CD4-positive, alpha-beta T cell (primary cell): Measurements from ENCODE around the gene CXCL6. TPM values are rescaled to one million over a fixed set of nuclear protein-coding genes. Genes with fewer than 3 reads are reported as not detected.

Experiments
- ATAC-seq: fragments of 200-7000 bp; cut with Tn5 transposase; one replicate; pipeline ENCODE4 v1.10.0; 2022; ENCODE audit warnings: mild to moderate bottlenecking; ENCODE audit not compliant: poor library complexity
- CTCF ChIA-PET: fragments of 350-600 bp; sonication (Branson Sonifier 250); formaldehyde crosslinking; loops from one replicate; lab custom pipeline; 2021; ENCODE audit warnings: antibody characterized with exemption, inconsistent platforms; lab: Charles Lee
- POLR2A ChIA-PET: fragments of 350-600 bp; sonication (Branson Sonifier 250); formaldehyde crosslinking; loops from one replicate; lab custom pipeline; 2021; ENCODE audit warnings: antibody characterized with exemption, inconsistent platforms; lab: Charles Lee
- DNase-seq, 14 experiments: peaks; one replicate each; pipeline ENCODE4 v3.0.0-alpha.2; 2013 to 2020; ENCODE audit warnings: mixed read lengths in 2 of 14
- H3K27ac ChIP-seq, 2 donors: one replicate each; pipeline versions ENCODE4 v1.5.1 to v1.7.0; 2013; ENCODE audit warnings: low read length in 2 of 2, low read depth in 1 of 2, mild to moderate bottlenecking in 1 of 2
- H3K27me3 ChIP-seq, 2 experiments: 1 replicate in 1 of 2; 2 replicates in 1 of 2; pipeline versions ENCODE4 v1.6.1 to v1.7.0; 2013; ENCODE audit warnings: low read length in 2 of 2, control low read depth in 1 of 2, mild to moderate bottlenecking in 1 of 2, moderate library complexity in 1 of 2; ENCODE audit not compliant: insufficient read depth in 2 of 2, control insufficient read depth in 1 of 2
- H3K36me3 ChIP-seq: one replicate; pipeline ENCODE4 v1.6.1; 2013; ENCODE audit warnings: low read length, control low read depth; ENCODE audit not compliant: insufficient read depth
- H3K4me1 ChIP-seq: one replicate; pipeline ENCODE4 v1.6.1; 2013; ENCODE audit warnings: low read length, control low read depth; ENCODE audit not compliant: insufficient read depth
- H3K4me3 ChIP-seq: one replicate; pipeline ENCODE4 v1.5.1; 2013; ENCODE audit warnings: mild to moderate bottlenecking, low read length, moderate library complexity
- H3K9me3 ChIP-seq, 2 experiments: 1 replicate in 1 of 2; 2 replicates in 1 of 2; pipeline versions ENCODE4 v1.6.1 to v1.7.0; 2013; ENCODE audit warnings: low read length in 2 of 2, mild to moderate bottlenecking in 2 of 2, control low read depth in 1 of 2, moderate library complexity in 1 of 2; ENCODE audit not compliant: control insufficient read depth in 1 of 2, insufficient read depth in 1 of 2
- H3K27ac Mint-ChIP-seq: one replicate; pipeline ENCODE4 v1.8.0; 2020; ENCODE audit warnings: mixed read lengths
- H3K27me3 Mint-ChIP-seq: one replicate; pipeline ENCODE4 v1.8.0; 2021; ENCODE audit warnings: mixed read lengths
- H3K36me3 Mint-ChIP-seq: one replicate; pipeline ENCODE4 v1.8.0; 2021; ENCODE audit warnings: low read depth, mixed read lengths
- H3K4me1 Mint-ChIP-seq: one replicate; pipeline ENCODE4 v1.8.0; 2021; ENCODE audit warnings: low read depth, mixed read lengths
- H3K4me3 Mint-ChIP-seq: one replicate; pipeline ENCODE4 v1.8.0; 2020; ENCODE audit warnings: mild to moderate bottlenecking, mixed read lengths
- H3K9me3 Mint-ChIP-seq: one replicate; pipeline ENCODE4 v1.8.0; 2020; ENCODE audit warnings: mixed read lengths
- intact Hi-C, 2 experiments: fragments of 100-400 bp; cut with DNase I in 1 of 2; cut with micrococcal nuclease in 1 of 2; formaldehyde crosslinking; loops; one replicate each; pipeline versions ENCODE4 v1.15.1 to v1.9.0; 2023 to 2025; cut with DNase I, micrococcal nuclease
- total RNA-seq, 174 experiments: library from RNA in 2 of 174; stranded (reverse) in 2 of 174; gene quantifications; one replicate each; pipeline ENCODE4 v1.2.3 and lab custom pipeline; 2021 to 2026
- TF ChIP-seq, protein P1 (sequence below): fragments of 200-600 bp; IDR thresholded peaks from one replicate; pipeline ENCODE4 v1.8.0; 2022; ENCODE audit warnings: antibody characterized with exemption, mild to moderate bottlenecking

CXCL6 gene
- total RNA-seq, 2 experiments from 2014 or later = not detected

DNA sequence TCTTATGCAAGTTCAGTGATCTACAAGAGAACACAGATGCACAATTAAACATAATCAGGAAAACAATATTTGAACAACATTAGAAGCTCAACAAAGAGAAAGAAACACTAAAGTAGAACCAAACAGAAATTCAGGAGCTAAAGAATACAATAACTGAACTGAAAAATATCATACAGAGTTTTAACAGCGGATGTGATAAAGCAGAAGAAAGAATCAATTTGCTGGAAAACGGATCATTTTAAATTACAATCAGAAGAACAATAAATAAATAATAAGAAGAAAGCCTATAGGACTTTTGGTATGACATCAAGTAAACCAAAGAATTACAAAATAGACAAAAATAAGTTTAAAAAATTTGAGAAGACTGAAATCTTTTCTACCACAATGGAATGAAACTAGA lies 36.3 kb upstream of the CXCL6 start:
- H3K4me3 ChIP-seq = no peak overlapping the region
- intact Hi-C loops = no loop called here
- no peaks in the 10 kb centered on the region for H3K36me3 Mint-ChIP-seq
- H3K4me1 Mint-ChIP-seq = no peaks in the 10 kb centered on the region
- DNase-seq (no peak), ATAC-seq (no peak)
- H3K27me3 ChIP-seq = no peaks in the 10 kb centered on the region
- POLR2A ChIA-PET = no interaction called here
- H3K9me3 Mint-ChIP-seq = peaks cover 7% of the 10 kb centered on the region
- H3K4me3 Mint-ChIP-seq = no peak overlapping the region
- TF ChIP-seq, protein P1, sequence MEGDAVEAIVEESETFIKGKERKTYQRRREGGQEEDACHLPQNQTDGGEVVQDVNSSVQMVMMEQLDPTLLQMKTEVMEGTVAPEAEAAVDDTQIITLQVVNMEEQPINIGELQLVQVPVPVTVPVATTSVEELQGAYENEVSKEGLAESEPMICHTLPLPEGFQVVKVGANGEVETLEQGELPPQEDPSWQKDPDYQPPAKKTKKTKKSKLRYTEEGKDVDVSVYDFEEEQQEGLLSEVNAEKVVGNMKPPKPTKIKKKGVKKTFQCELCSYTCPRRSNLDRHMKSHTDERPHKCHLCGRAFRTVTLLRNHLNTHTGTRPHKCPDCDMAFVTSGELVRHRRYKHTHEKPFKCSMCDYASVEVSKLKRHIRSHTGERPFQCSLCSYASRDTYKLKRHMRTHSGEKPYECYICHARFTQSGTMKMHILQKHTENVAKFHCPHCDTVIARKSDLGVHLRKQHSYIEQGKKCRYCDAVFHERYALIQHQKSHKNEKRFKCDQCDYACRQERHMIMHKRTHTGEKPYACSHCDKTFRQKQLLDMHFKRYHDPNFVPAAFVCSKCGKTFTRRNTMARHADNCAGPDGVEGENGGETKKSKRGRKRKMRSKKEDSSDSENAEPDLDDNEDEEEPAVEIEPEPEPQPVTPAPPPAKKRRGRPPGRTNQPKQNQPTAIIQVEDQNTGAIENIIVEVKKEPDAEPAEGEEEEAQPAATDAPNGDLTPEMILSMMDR = no peak
- H3K36me3 ChIP-seq = no peaks in the 10 kb centered on the region
- no peak overlapping the region for H3K27ac Mint-ChIP-seq
- no peak overlapping the region for H3K27ac ChIP-seq
- no peaks in the 10 kb centered on the region for H3K27me3 Mint-ChIP-seq
- peaks cover 0 to 14% of the 10 kb centered on the region in 2 experiments for H3K9me3 ChIP-seq
- CTCF ChIA-PET = no interaction called here
- H3K4me1 ChIP-seq = no peaks in the 10 kb centered on the region

DNA sequence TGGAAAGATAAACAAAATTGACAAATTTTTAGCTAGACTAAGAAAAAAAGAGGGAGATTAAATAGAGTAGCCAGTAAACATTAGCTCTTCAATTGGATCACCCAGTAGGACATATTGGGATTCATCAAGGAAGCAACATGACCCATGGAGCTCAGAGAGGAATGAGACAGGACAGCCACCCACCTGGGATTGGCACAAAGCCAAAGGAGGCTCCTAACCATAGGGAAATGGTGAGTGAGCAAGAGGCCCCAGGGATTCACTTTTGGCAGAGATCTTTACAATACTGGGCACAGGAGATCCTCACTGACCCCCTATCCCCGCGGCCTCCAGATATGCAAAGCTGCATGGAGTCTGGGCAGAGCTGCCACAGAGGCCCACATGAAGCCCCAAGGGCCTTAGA lies 34.8 kb upstream of the CXCL6 start:
- H3K27ac Mint-ChIP-seq = no peak overlapping the region
- Histone ChIP-seq H3K9me3 (peaks cover 0 to 14% of the 10 kb centered on the region in 2 experiments), H3K4me1 (no peaks in the 10 kb centered on the region), H3K27me3 (no peaks in the 10 kb centered on the region), H3K27ac (no peak overlapping the region), H3K4me3 (no peak overlapping the region), H3K36me3 (no peaks in the 10 kb centered on the region)
- ChIA-PET POLR2A (no interaction called here), CTCF (no interaction called here)
- no peak overlapping the region for H3K4me3 Mint-ChIP-seq
- intact Hi-C loops = no loop called here
- no peaks in the 10 kb centered on the region for H3K27me3 Mint-ChIP-seq
- TF ChIP-seq, protein P1 = no peak
- no peaks in the 10 kb centered on the region for H3K4me1 Mint-ChIP-seq
- DNase-seq (no peak), ATAC-seq (no peak)
- H3K9me3 Mint-ChIP-seq = peaks cover 7% of the 10 kb centered on the region
- H3K36me3 Mint-ChIP-seq = no peaks in the 10 kb centered on the region

DNA sequence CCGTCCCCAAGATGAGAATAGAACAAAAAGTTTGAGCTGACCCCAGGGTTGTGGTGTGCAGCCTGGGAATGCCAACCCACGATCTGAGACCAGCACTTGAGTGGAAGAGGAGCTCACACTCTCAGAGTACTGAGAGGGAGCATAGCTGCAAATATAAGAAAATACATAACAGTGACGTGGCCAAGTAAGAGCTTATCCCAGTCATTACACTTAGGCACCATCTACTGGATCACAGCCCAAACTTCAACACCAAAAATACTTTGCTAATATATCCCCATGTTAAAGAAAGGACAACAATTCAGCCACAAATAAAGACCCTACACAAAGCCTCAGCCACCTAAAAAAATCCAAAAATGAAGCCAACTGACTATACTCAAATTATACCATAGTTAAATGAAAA lies 33.3 kb upstream of the CXCL6 start:
- no peaks in the 10 kb centered on the region for H3K27me3 Mint-ChIP-seq
- TF ChIP-seq, protein P1 = no peak
- H3K4me1 Mint-ChIP-seq = no peaks in the 10 kb centered on the region
- H3K36me3 Mint-ChIP-seq = no peaks in the 10 kb centered on the region
- CTCF ChIA-PET = no interaction called here
- Histone ChIP-seq H3K4me1 (no peaks in the 10 kb centered on the region), H3K36me3 (no peaks in the 10 kb centered on the region), H3K4me3 (no peak overlapping the region), H3K9me3 (peaks cover 0 to 12% of the 10 kb centered on the region in 2 experiments), H3K27me3 (no peaks in the 10 kb centered on the region), H3K27ac (no peak overlapping the region)
- peaks cover 5% of the 10 kb centered on the region for H3K9me3 Mint-ChIP-seq
- H3K27ac Mint-ChIP-seq = no peak overlapping the region
- no peak for ATAC-seq
- no peak overlapping the region for H3K4me3 Mint-ChIP-seq
- DNase-seq = no peak
- intact Hi-C loops = no loop called here
- POLR2A ChIA-PET = no interaction called here
